ENCODE results near the gene WBP2NL. TPM values are rescaled to one million over a fixed set of nuclear protein-coding genes. Genes with fewer than 3 reads are reported as not detected.
A peak's percentile ranks its signal among the peaks of the same experiment; 100 is the strongest.

The WBP2NL gene
- total RNA-seq, 4 donors from 2014 or later = 0.22 to 2.8 (median 0.59) TPM

GRCh38 chr22:41952713-41953112 is 45.9 kb upstream of the WBP2NL start:
- Histone ChIP-seq H3K27me3 (peaks cover 21% of the 10 kb centered on the region), H3K27ac (no peak overlapping the region), H3K36me3 (no peaks in the 10 kb centered on the region), H3K4me1 (peaks cover 0 to 6% (median 4%) of the 10 kb centered on the region in 3 donors), H3K4me3 (no peak overlapping the region), H3K9me3 (no peaks in the 10 kb centered on the region)
- TF ChIP-seq POLR2AphosphoS5 (IDR thresholded peaks at IDR 0.05) = no peak
- TF ChIP-seq EP300 (IDR thresholded peaks at IDR 0.05) = no peak
- no peak for TF ChIP-seq POLR2A (IDR thresholded peaks at IDR 0.05)
- no peak for TF ChIP-seq CTCF (IDR thresholded peaks at IDR 0.05)
- no peak for ATAC-seq
- WGBS, 2 donors (ENCODE audit: low coverage in 1 of 2) = 100% methylated on average over 1 of the region's 2 CpGs; no CpG with 5 or more reads in 1 of the 2 donors

GRCh38 chr22:41957941-41958556 is 40.5 kb upstream of the WBP2NL start:
- no peaks in the 10 kb centered on the region for H3K9me3 ChIP-seq
- ATAC-seq = peak; percentile 26
- TF ChIP-seq CTCF (IDR thresholded peaks at IDR 0.05) = peak in 1 of 4 experiments; percentile 2
- TF ChIP-seq POLR2A (IDR thresholded peaks at IDR 0.05) = no peak
- H3K4me1 ChIP-seq = peaks cover 0 to 19% (median 5%) of the 10 kb centered on the region in 3 donors
- peak overlapping the region in 1 of 2 donors; percentile 29 for H3K4me3 ChIP-seq
- H3K27ac ChIP-seq = no peak overlapping the region
- no peaks in the 10 kb centered on the region for H3K36me3 ChIP-seq
- WGBS, 2 donors (ENCODE audit: low coverage in 1 of 2) = 71% methylated on average over 2 of the region's 23 CpGs; no CpG with 5 or more reads in 1 of the 2 donors
- H3K27me3 ChIP-seq = peaks cover 11% of the 10 kb centered on the region

GRCh38 chr22:41963453-41964111 is 35.0 kb upstream of the WBP2NL start:
- ATAC-seq = peak; percentile 31
- Histone ChIP-seq H3K4me3 (no peak overlapping the region), H3K4me1 (peaks cover 0 to 23% (median 0%) of the 10 kb centered on the region in 3 donors), H3K9me3 (no peaks in the 10 kb centered on the region), H3K27me3 (no peaks in the 10 kb centered on the region), H3K36me3 (no peaks in the 10 kb centered on the region), H3K27ac (no peak overlapping the region)
- TF ChIP-seq CTCF (IDR thresholded peaks at IDR 0.05) = no peak
- no peak for TF ChIP-seq POLR2AphosphoS5 (IDR thresholded peaks at IDR 0.05)
- no peak for TF ChIP-seq POLR2A (IDR thresholded peaks at IDR 0.05)
- TF ChIP-seq EP300 (IDR thresholded peaks at IDR 0.05) = no peak
- 38 to 54% methylated on average over 5 to 8 of the region's 9 CpGs for WGBS, 2 donors (ENCODE audit: low coverage in 1 of 2)

GRCh38 chr22:41964112-41964491 is 34.5 kb upstream of the WBP2NL start:
- H3K9me3 ChIP-seq = no peaks in the 10 kb centered on the region
- no peak for TF ChIP-seq EP300 (IDR thresholded peaks at IDR 0.05)
- TF ChIP-seq POLR2AphosphoS5 (IDR thresholded peaks at IDR 0.05) = no peak
- no peak for TF ChIP-seq POLR2A (IDR thresholded peaks at IDR 0.05)
- no peak for TF ChIP-seq CTCF (IDR thresholded peaks at IDR 0.05)
- H3K4me3 ChIP-seq = no peak overlapping the region
- no peaks in the 10 kb centered on the region for H3K36me3 ChIP-seq
- 41 to 58% methylated on average over 2 to 3 of the region's 5 CpGs for WGBS, 2 donors (ENCODE audit: low coverage in 1 of 2)
- H3K27me3 ChIP-seq = peaks cover 2% of the 10 kb centered on the region
- no peak overlapping the region for H3K27ac ChIP-seq
- H3K4me1 ChIP-seq = peaks cover 0 to 23% (median 0%) of the 10 kb centered on the region in 3 donors
- no peak for ATAC-seq

GRCh38 chr22:41966225-41966606 is 32.4 kb upstream of the WBP2NL start:
- peaks cover 21% of the 10 kb centered on the region for H3K27me3 ChIP-seq
- WGBS, 2 donors (ENCODE audit: low coverage in 1 of 2) = 92% methylated on average over 2 of the region's 2 CpGs; no CpG with 5 or more reads in 1 of the 2 donors

More at GRCh38 chr22:41966225-41966606, 32.4 kb upstream of the WBP2NL start:
- no peaks in the 10 kb centered on the region for H3K9me3 ChIP-seq
- H3K4me1 ChIP-seq = peaks cover 0 to 14% (median 0%) of the 10 kb centered on the region in 3 donors
- H3K36me3 ChIP-seq = no peaks in the 10 kb centered on the region
- ATAC-seq = no peak
- H3K27ac ChIP-seq = no peak overlapping the region
- TF ChIP-seq POLR2A (IDR thresholded peaks at IDR 0.05) (no peak), CTCF (IDR thresholded peaks at IDR 0.05) (no peak), POLR2AphosphoS5 (IDR thresholded peaks at IDR 0.05) (no peak), EP300 (IDR thresholded peaks at IDR 0.05) (no peak)
- H3K4me3 ChIP-seq = no peak overlapping the region

Measured in gastroesophageal sphincter (tissue), 4 donors.